ENCODE data around the gene SLC35B1.

DNA sequence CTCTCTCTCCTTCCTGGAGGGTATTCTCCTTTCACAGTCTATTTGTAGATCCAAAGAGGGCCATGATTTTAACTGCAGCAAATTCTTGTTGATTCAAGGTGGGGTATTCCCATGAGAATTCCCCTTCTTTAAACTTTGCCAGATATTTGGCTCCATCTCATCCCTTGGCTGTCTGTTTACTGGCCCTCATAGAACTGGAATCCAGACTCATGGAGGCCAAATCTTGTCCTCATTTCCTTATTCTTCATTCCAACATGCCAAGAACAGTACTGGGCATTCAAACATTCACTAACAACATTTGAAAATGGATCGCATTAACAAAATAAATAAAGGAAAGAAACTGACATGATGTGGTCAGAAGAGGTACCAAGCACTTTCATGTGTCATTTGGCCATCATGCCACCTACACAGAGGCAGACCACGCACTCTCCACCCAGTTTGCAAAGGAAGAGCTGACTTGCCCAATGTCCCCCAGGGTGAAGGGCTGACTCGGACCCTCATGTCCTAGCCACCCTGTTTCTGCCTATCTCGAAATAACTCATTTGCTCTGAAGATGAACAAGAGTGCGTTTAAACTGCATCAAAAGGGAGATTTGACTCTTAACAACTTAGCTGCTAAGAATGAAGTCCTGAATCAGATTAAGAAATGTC lies 23.1 kb upstream of the SLC35B1 start:
- TF ChIP-seq SMAD3 (CRISPR knock-in tag; IDR thresholded peaks at IDR 0.05; ENCODE audit: borderline replicate concordance) (no peak), NR3C1 (CRISPR knock-in tag; conservative IDR thresholded peaks at IDR 0.05; ENCODE audit: low read depth) (no peak), NFE2L1 (CRISPR knock-in tag; IDR thresholded peaks at IDR 0.05) (no peak), CREM (CRISPR knock-in tag; IDR thresholded peaks at IDR 0.05) (no peak), JUN (CRISPR knock-in tag; IDR thresholded peaks at IDR 0.05) (no peak), RELA (CRISPR knock-in tag; IDR thresholded peaks at IDR 0.05; ENCODE audit: borderline replicate concordance) (no peak)
- TF ChIP-seq, protein P1, sequence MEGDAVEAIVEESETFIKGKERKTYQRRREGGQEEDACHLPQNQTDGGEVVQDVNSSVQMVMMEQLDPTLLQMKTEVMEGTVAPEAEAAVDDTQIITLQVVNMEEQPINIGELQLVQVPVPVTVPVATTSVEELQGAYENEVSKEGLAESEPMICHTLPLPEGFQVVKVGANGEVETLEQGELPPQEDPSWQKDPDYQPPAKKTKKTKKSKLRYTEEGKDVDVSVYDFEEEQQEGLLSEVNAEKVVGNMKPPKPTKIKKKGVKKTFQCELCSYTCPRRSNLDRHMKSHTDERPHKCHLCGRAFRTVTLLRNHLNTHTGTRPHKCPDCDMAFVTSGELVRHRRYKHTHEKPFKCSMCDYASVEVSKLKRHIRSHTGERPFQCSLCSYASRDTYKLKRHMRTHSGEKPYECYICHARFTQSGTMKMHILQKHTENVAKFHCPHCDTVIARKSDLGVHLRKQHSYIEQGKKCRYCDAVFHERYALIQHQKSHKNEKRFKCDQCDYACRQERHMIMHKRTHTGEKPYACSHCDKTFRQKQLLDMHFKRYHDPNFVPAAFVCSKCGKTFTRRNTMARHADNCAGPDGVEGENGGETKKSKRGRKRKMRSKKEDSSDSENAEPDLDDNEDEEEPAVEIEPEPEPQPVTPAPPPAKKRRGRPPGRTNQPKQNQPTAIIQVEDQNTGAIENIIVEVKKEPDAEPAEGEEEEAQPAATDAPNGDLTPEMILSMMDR (IDR thresholded peaks at IDR 0.05): no peak
- TF ChIP-seq, protein P2, sequence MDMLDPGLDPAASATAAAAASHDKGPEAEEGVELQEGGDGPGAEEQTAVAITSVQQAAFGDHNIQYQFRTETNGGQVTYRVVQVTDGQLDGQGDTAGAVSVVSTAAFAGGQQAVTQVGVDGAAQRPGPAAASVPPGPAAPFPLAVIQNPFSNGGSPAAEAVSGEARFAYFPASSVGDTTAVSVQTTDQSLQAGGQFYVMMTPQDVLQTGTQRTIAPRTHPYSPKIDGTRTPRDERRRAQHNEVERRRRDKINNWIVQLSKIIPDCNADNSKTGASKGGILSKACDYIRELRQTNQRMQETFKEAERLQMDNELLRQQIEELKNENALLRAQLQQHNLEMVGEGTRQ (CRISPR knock-in tag; IDR thresholded peaks at IDR 0.05): no peak
- TF ChIP-seq, protein P3, sequence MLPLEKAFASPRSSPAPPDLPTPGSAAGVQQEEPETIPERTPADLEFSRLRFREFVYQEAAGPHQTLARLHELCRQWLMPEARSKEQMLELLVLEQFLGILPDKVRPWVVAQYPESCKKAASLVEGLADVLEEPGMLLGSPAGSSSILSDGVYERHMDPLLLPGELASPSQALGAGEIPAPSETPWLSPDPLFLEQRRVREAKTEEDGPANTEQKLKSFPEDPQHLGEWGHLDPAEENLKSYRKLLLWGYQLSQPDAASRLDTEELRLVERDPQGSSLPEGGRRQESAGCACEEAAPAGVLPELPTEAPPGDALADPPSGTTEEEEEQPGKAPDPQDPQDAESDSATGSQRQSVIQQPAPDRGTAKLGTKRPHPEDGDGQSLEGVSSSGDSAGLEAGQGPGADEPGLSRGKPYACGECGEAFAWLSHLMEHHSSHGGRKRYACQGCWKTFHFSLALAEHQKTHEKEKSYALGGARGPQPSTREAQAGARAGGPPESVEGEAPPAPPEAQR (CRISPR knock-in tag; IDR thresholded peaks at IDR 0.05): no peak
- TF ChIP-seq, protein P4, sequence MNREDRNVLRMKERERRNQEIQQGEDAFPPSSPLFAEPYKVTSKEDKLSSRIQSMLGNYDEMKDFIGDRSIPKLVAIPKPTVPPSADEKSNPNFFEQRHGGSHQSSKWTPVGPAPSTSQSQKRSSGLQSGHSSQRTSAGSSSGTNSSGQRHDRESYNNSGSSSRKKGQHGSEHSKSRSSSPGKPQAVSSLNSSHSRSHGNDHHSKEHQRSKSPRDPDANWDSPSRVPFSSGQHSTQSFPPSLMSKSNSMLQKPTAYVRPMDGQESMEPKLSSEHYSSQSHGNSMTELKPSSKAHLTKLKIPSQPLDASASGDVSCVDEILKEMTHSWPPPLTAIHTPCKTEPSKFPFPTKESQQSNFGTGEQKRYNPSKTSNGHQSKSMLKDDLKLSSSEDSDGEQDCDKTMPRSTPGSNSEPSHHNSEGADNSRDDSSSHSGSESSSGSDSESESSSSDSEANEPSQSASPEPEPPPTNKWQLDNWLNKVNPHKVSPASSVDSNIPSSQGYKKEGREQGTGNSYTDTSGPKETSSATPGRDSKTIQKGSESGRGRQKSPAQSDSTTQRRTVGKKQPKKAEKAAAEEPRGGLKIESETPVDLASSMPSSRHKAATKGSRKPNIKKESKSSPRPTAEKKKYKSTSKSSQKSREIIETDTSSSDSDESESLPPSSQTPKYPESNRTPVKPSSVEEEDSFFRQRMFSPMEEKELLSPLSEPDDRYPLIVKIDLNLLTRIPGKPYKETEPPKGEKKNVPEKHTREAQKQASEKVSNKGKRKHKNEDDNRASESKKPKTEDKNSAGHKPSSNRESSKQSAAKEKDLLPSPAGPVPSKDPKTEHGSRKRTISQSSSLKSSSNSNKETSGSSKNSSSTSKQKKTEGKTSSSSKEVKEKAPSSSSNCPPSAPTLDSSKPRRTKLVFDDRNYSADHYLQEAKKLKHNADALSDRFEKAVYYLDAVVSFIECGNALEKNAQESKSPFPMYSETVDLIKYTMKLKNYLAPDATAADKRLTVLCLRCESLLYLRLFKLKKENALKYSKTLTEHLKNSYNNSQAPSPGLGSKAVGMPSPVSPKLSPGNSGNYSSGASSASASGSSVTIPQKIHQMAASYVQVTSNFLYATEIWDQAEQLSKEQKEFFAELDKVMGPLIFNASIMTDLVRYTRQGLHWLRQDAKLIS (CRISPR knock-in tag; IDR thresholded peaks at IDR 0.05; ENCODE audit: borderline replicate concordance): no peak
- TF ChIP-seq, protein P5, sequence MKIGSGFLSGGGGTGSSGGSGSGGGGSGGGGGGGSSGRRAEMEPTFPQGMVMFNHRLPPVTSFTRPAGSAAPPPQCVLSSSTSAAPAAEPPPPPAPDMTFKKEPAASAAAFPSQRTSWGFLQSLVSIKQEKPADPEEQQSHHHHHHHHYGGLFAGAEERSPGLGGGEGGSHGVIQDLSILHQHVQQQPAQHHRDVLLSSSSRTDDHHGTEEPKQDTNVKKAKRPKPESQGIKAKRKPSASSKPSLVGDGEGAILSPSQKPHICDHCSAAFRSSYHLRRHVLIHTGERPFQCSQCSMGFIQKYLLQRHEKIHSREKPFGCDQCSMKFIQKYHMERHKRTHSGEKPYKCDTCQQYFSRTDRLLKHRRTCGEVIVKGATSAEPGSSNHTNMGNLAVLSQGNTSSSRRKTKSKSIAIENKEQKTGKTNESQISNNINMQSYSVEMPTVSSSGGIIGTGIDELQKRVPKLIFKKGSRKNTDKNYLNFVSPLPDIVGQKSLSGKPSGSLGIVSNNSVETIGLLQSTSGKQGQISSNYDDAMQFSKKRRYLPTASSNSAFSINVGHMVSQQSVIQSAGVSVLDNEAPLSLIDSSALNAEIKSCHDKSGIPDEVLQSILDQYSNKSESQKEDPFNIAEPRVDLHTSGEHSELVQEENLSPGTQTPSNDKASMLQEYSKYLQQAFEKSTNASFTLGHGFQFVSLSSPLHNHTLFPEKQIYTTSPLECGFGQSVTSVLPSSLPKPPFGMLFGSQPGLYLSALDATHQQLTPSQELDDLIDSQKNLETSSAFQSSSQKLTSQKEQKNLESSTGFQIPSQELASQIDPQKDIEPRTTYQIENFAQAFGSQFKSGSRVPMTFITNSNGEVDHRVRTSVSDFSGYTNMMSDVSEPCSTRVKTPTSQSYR (CRISPR knock-in tag; IDR thresholded peaks at IDR 0.05): no peak

All from WTC11 (cell line).